ENCODE data around the gene ULK4.

Gene ULK4

GRCh38 chr3:41293169-41293681, 668.7 kb downstream of the ULK4 start:
- H3K4me1 ChIP-seq (ENCODE audit: control insufficient read depth, low read length) = no peaks in the 10 kb centered on the region
- no peaks in the 10 kb centered on the region for H3K9me2 ChIP-seq (replicated peaks; ENCODE audit: control insufficient read depth, low read length)
- H3K4me3 ChIP-seq (ENCODE audit: low read length) = no peak overlapping the region
- H3K79me2 ChIP-seq (ENCODE audit: control insufficient read depth, low read length) = no peaks in the 10 kb centered on the region
- H3K4me2 ChIP-seq (ENCODE audit: low read length) = no peak overlapping the region
- no peaks in the 10 kb centered on the region for H3K9me3 ChIP-seq (ENCODE audit: control insufficient read depth, insufficient read depth, low read length)
- no peak overlapping the region for H3K27ac ChIP-seq (ENCODE audit: low read depth, low read length)
- no peaks in the 10 kb centered on the region for H3K27me3 ChIP-seq (ENCODE audit: control insufficient read depth, low read length)
- no peaks in the 10 kb centered on the region for H3F3A ChIP-seq (ENCODE audit: control insufficient read depth, insufficient read depth)
- no peak for TF ChIP-seq CTCF (IDR thresholded peaks at IDR 0.05; ENCODE audit: low read depth, low read length, poor library complexity, severe bottlenecking)
- no peak for TF ChIP-seq EZH2phosphoT487 (IDR thresholded peaks at IDR 0.05; ENCODE audit: borderline replicate concordance, low read length)
- no peaks in the 10 kb centered on the region for H4K20me1 ChIP-seq (ENCODE audit: control insufficient read depth, insufficient read depth, low read depth, low read length)
- no peaks in the 10 kb centered on the region for H3K36me3 ChIP-seq (ENCODE audit: control insufficient read depth, low read length)

DNA sequence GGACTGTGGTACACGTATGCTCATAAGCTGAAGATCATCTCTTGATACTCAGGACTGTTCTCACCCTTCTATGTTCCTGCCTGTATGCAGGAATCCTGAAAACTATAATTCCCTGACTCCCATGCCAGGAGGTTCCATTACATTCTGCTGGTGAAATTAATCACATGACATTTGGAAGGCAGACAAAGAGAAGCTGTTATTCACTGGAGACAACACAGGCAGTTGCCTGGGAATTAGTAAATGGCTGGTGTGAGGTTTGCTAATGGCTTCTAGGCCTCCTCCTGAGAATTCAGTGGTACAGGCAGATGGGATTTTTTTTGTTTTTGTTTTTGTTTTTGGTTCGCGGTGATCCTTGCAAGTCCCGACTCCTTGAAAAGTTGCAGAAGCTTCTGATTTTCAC, 671.2 kb downstream of the ULK4 start:
- H3K27ac ChIP-seq (ENCODE audit: low read depth, low read length) = no peak overlapping the region
- H3K27me3 ChIP-seq (ENCODE audit: control insufficient read depth, low read length) = no peaks in the 10 kb centered on the region
- H4K20me1 ChIP-seq (ENCODE audit: control insufficient read depth, insufficient read depth, low read depth, low read length) = no peaks in the 10 kb centered on the region
- H3K4me3 ChIP-seq (ENCODE audit: low read length) = no peak overlapping the region
- no peaks in the 10 kb centered on the region for H3K79me2 ChIP-seq (ENCODE audit: control insufficient read depth, low read length)
- no peaks in the 10 kb centered on the region for H3K9me3 ChIP-seq (ENCODE audit: control insufficient read depth, insufficient read depth, low read length)
- H3K36me3 ChIP-seq (ENCODE audit: control insufficient read depth, low read length) = no peaks in the 10 kb centered on the region
- H3K4me2 ChIP-seq (ENCODE audit: low read length) = no peak overlapping the region
- H3K9me2 ChIP-seq (replicated peaks; ENCODE audit: control insufficient read depth, low read length) = no peaks in the 10 kb centered on the region
- no peak for TF ChIP-seq CTCF (IDR thresholded peaks at IDR 0.05; ENCODE audit: low read depth, low read length, poor library complexity, severe bottlenecking)
- no peak for TF ChIP-seq EZH2phosphoT487 (IDR thresholded peaks at IDR 0.05; ENCODE audit: borderline replicate concordance, low read length)
- H3F3A ChIP-seq (ENCODE audit: control insufficient read depth, insufficient read depth) = no peaks in the 10 kb centered on the region
- no peaks in the 10 kb centered on the region for H3K4me1 ChIP-seq (ENCODE audit: control insufficient read depth, low read length)

DNA sequence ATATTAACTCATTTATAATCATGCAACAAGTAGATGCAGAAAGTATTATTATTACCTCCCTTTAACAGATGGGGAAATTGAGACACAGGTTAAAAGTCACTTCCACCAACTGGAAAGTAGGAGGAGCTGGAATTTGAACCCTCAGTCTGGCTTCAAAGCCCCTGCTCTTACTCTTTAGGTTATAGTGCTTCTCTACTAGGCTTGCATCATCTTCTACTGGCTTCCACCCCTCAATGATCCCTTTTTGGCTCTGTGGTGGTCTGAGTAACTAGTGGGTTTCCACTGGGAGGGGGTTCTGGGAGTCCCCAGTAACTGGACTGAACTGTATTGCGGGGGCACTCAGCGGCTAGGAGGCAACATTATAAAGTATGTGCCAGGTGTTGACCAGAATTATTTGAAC, 671.6 kb downstream of the ULK4 start:
- Histone ChIP-seq H3K9me3 (ENCODE audit: control insufficient read depth, insufficient read depth, low read length) (no peaks in the 10 kb centered on the region), H4K20me1 (ENCODE audit: control insufficient read depth, insufficient read depth, low read depth, low read length) (no peaks in the 10 kb centered on the region), H3K36me3 (ENCODE audit: control insufficient read depth, low read length) (no peaks in the 10 kb centered on the region), H3F3A (ENCODE audit: control insufficient read depth, insufficient read depth) (no peaks in the 10 kb centered on the region), H3K79me2 (ENCODE audit: control insufficient read depth, low read length) (no peaks in the 10 kb centered on the region), H3K4me2 (ENCODE audit: low read length) (no peak overlapping the region), H3K4me1 (ENCODE audit: control insufficient read depth, low read length) (no peaks in the 10 kb centered on the region), H3K27me3 (ENCODE audit: control insufficient read depth, low read length) (no peaks in the 10 kb centered on the region), H3K9me2 (replicated peaks; ENCODE audit: control insufficient read depth, low read length) (no peaks in the 10 kb centered on the region), H3K27ac (ENCODE audit: low read depth, low read length) (no peak overlapping the region), H3K4me3 (ENCODE audit: low read length) (no peak overlapping the region)
- no peak for TF ChIP-seq EZH2phosphoT487 (IDR thresholded peaks at IDR 0.05; ENCODE audit: borderline replicate concordance, low read length)
- no peak for TF ChIP-seq CTCF (IDR thresholded peaks at IDR 0.05; ENCODE audit: low read depth, low read length, poor library complexity, severe bottlenecking)

All from DOHH2 (cell line).